K562 (cell line): ENCODE data around the gene NOL4L.

ENCODE experiments used
- GATA2 ChIP-seq: sonication (generic); formaldehyde crosslinking; IDR thresholded peaks from 2 replicates; pipeline ENCODE4 v1.4.0; 2020; ENCODE audit warnings: mild to moderate bottlenecking, missing genetic modification reagents
- HMGXB4 ChIP-seq: sonication (generic); formaldehyde crosslinking; IDR thresholded peaks from 2 replicates; pipeline ENCODE4 v1.8.1; 2023; ENCODE audit warnings: mild to moderate bottlenecking, missing genetic modification reagents
- PHF21A ChIP-seq: fragments of 450-650 bp; IDR thresholded peaks from 2 replicates; pipeline ENCODE4 v1.6.1; 2017; ENCODE audit warnings: low read depth, borderline replicate concordance
- POLR2AphosphoS5 ChIP-seq: IDR thresholded peaks from 2 replicates; pipeline ENCODE4 v1.6.1; 2011; ENCODE audit warnings: mild to moderate bottlenecking, low read depth, low read length, moderate library complexity; ENCODE audit not compliant: control insufficient read depth, insufficient read depth
- RBM22 ChIP-seq: fragments of 200-400 bp; formaldehyde crosslinking; IDR thresholded peaks from 2 replicates; pipeline ENCODE4 v1.6.1; 2018; ENCODE audit warnings: low read length, low read depth; ENCODE audit not compliant: poor library complexity, severe bottlenecking
- REST ChIP-seq, 2 experiments: fragments of 450-650 bp; formaldehyde crosslinking in 1 of 2; IDR thresholded peaks; 2 replicates each; pipeline versions ENCODE4 v1.4.0 to v1.6.1; 2014 to 2020; ENCODE audit warnings: mild to moderate bottlenecking in 2 of 2, borderline replicate concordance in 1 of 2, low read depth in 1 of 2
- SMARCA5 ChIP-seq: fragments of 450-650 bp; IDR thresholded peaks from 2 replicates; pipeline ENCODE4 v1.6.1; 2016
- TFAP4 ChIP-seq: sonication (generic); formaldehyde crosslinking; IDR thresholded peaks from 2 replicates; pipeline ENCODE4 v1.8.0; 2022; ENCODE audit warnings: missing genetic modification reagents, mild to moderate bottlenecking, moderate library complexity, borderline replicate concordance
- THAP7 ChIP-seq: fragments of 250-450 bp; sonication (Bioruptor Pico); IDR thresholded peaks from 2 replicates; pipeline ENCODE4 v1.5.0; 2021
- ZFP36 ChIP-seq: fragments of 150-350 bp; IDR thresholded peaks from 2 replicates; pipeline ENCODE4 v1.6.1; 2018; ENCODE audit warnings: low read length, low read depth; ENCODE audit not compliant: partially characterized antibody
- TF ChIP-seq, protein P1 (sequence below): IDR thresholded peaks from 2 replicates; pipeline ENCODE4 v1.6.1; 2011; ENCODE audit not compliant: insufficient read length; ENCODE audit errors: extremely low read depth
- TF ChIP-seq, protein P2 (sequence below), 3 experiments: IDR thresholded peaks in 2 of 3; conservative IDR thresholded peaks in 1 of 3; 2 replicates each; pipeline ENCODE4 v1.5.1; 2011 to 2012; ENCODE audit warnings: low read length in 3 of 3, mild to moderate bottlenecking in 3 of 3, control low read depth in 2 of 3, improper control_type of control experiment in 1 of 3, inconsistent platforms in 1 of 3, low read depth in 1 of 3, mixed read lengths in 1 of 3, moderate library complexity in 1 of 3; ENCODE audit not compliant: insufficient read depth in 2 of 3

GRCh38 chr20:32594204-32594603 lies 9.1 kb upstream of the NOL4L start:
- TF ChIP-seq PHF21A (no peak), HMGXB4 (CRISPR knock-in tag) (no peak), POLR2AphosphoS5 (no peak), THAP7 (CRISPR knock-in tag) (no peak), REST (IDR thresholded peaks at IDR 0.05; ENCODE audit: borderline replicate concordance) (no peak), REST (CRISPR knock-in tag; IDR thresholded peaks at IDR 0.05; ENCODE audit: low read depth) (no peak), ZFP36 (no peak), TFAP4 (CRISPR knock-in tag) (no peak), SMARCA5 (no peak), RBM22 (no peak), GATA2 (CRISPR knock-in tag) (no peak)
- TF ChIP-seq, protein P1, sequence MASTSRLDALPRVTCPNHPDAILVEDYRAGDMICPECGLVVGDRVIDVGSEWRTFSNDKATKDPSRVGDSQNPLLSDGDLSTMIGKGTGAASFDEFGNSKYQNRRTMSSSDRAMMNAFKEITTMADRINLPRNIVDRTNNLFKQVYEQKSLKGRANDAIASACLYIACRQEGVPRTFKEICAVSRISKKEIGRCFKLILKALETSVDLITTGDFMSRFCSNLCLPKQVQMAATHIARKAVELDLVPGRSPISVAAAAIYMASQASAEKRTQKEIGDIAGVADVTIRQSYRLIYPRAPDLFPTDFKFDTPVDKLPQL, result no peak
- TF ChIP-seq, protein P2, sequence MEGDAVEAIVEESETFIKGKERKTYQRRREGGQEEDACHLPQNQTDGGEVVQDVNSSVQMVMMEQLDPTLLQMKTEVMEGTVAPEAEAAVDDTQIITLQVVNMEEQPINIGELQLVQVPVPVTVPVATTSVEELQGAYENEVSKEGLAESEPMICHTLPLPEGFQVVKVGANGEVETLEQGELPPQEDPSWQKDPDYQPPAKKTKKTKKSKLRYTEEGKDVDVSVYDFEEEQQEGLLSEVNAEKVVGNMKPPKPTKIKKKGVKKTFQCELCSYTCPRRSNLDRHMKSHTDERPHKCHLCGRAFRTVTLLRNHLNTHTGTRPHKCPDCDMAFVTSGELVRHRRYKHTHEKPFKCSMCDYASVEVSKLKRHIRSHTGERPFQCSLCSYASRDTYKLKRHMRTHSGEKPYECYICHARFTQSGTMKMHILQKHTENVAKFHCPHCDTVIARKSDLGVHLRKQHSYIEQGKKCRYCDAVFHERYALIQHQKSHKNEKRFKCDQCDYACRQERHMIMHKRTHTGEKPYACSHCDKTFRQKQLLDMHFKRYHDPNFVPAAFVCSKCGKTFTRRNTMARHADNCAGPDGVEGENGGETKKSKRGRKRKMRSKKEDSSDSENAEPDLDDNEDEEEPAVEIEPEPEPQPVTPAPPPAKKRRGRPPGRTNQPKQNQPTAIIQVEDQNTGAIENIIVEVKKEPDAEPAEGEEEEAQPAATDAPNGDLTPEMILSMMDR (IDR thresholded peaks at IDR 0.05 in 2 of 3, conservative IDR thresholded peaks at IDR 0.05 in 1 of 3; ENCODE audit: insufficient read depth in 2 of 3, low read depth in 1 of 3, low read length in 3 of 3), result no peak
